GM23338 (cell line): ENCODE results near the gene COP1.

Source experiments
- CTCF ChIP-seq, 2 experiments: fragments of 200-600 bp in 1 of 2; sonication (generic) in 1 of 2; conservative IDR thresholded peaks; 2 replicates each; pipeline versions ENCODE4 v1.5.1 to v1.6.1; 2016 to 2017; ENCODE audit warnings: antibody characterized with exemption in 2 of 2, low read depth in 2 of 2, mild to moderate bottlenecking in 2 of 2, moderate library complexity in 1 of 2
- JUNB ChIP-seq: IDR thresholded peaks from one replicate; pipeline ENCODE4 v1.6.1; 2016; ENCODE audit warnings: antibody characterized with exemption; ENCODE audit not compliant: unreplicated experiment

- TF ChIP-seq JUNB = no peak
- no peak for TF ChIP-seq CTCF (conservative IDR thresholded peaks at IDR 0.05; ENCODE audit: low read depth in 2 of 2)
These were observed 3.4 kb downstream of the COP1 start for GRCh38 chr1:176203735-176204134.
